A673 (cell line): Measurements from ENCODE around the gene INAFM2.

Source experiments
- EZH2 ChIP-seq: fragments of 200-600 bp; sonication (generic); IDR thresholded peaks from 2 replicates; pipeline ENCODE4 v1.6.1; 2017; ENCODE audit warnings: borderline replicate concordance, low read depth, mild to moderate bottlenecking, mixed read lengths, antibody characterized with exemption, low read length; ENCODE audit not compliant: poor library complexity, severe bottlenecking
- TF ChIP-seq, protein P1 (sequence below): fragments of 300-800, 200-600 bp; sonication (generic); conservative IDR thresholded peaks from 2 replicates; pipeline ENCODE4 v1.5.1; 2017; ENCODE audit warnings: low read depth, mild to moderate bottlenecking, antibody characterized with exemption, low read length, moderate library complexity, mixed read lengths

DNA sequence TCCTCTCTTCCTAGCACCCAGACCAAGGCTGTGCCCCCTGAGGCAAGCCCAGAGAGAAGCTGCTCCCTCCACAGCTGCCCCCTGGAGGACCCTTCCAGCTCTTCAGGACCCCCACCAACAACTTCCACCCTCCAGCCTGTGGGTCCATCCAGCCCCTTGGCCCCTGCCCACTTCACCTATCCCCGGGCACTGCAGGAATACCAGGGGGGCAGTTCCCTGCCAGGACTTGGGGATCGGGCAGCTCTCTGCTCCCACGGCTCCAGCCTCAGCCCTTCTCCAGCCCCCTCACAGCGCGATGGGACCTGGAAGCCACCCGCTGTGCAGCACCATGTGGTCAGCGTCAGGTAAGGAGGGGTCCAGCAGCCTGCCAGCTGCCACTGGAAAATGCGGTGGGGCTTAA is 40.1 kb downstream of the INAFM2 start:
- TF ChIP-seq, protein P1, sequence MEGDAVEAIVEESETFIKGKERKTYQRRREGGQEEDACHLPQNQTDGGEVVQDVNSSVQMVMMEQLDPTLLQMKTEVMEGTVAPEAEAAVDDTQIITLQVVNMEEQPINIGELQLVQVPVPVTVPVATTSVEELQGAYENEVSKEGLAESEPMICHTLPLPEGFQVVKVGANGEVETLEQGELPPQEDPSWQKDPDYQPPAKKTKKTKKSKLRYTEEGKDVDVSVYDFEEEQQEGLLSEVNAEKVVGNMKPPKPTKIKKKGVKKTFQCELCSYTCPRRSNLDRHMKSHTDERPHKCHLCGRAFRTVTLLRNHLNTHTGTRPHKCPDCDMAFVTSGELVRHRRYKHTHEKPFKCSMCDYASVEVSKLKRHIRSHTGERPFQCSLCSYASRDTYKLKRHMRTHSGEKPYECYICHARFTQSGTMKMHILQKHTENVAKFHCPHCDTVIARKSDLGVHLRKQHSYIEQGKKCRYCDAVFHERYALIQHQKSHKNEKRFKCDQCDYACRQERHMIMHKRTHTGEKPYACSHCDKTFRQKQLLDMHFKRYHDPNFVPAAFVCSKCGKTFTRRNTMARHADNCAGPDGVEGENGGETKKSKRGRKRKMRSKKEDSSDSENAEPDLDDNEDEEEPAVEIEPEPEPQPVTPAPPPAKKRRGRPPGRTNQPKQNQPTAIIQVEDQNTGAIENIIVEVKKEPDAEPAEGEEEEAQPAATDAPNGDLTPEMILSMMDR: no peak
- no peak for TF ChIP-seq EZH2
